ENCODE results near the gene SPOCK3. TPM values are rescaled to one million over a fixed set of nuclear protein-coding genes. Genes with fewer than 3 reads are reported as not detected.
"Not testable (repeated sequence)": the region's sequence is repeated elsewhere in the genome, so short reads cannot be mapped to it uniquely, and the experiment has no call there.

Gene SPOCK3
- total RNA-seq, 1 experiment from 2014 or later = not detected

- no peak for DNase-seq (ENCODE audit: low read depth)
Measured at GRCh38 chr4:166965562-166965961, 268.7 kb downstream of the SPOCK3 start.

- DNase-seq (ENCODE audit: low read depth) = no peak
Measured at GRCh38 chr4:166957451-166957850, 276.8 kb downstream of the SPOCK3 start.

- no peak for DNase-seq (ENCODE audit: low read depth)
Measured at GRCh38 chr4:166956484-166956883, 277.8 kb downstream of the SPOCK3 start.

- DNase-seq (ENCODE audit: low read depth) = no peak
Measured at GRCh38 chr4:166941629-166942028, 292.7 kb downstream of the SPOCK3 start.

- no peak for DNase-seq (ENCODE audit: low read depth)
Measured at GRCh38 chr4:166930464-166930863, 303.8 kb downstream of the SPOCK3 start.

- no peak for DNase-seq (ENCODE audit: low read depth)
Measured at GRCh38 chr4:166924424-166924823, 309.9 kb downstream of the SPOCK3 start.

GRCh38 chr4:166913926-166914325 is 320.4 kb downstream of the SPOCK3 start:
- no peak for DNase-seq (ENCODE audit: low read depth)

GRCh38 chr4:166903408-166903807 is 330.9 kb downstream of the SPOCK3 start:
- no peak for DNase-seq (ENCODE audit: low read depth)

- no peak for DNase-seq (ENCODE audit: low read depth)
Measured at GRCh38 chr4:166902941-166903340, 331.4 kb downstream of the SPOCK3 start.

GRCh38 chr4:166896254-166896653 is 338.0 kb downstream of the SPOCK3 start:
- no peak for DNase-seq (ENCODE audit: low read depth)

- DNase-seq (ENCODE audit: low read depth) = no peak
Measured at GRCh38 chr4:166895771-166896170, 338.5 kb downstream of the SPOCK3 start.

- no peak for DNase-seq (ENCODE audit: low read depth)
Measured at GRCh38 chr4:166887457-166887856, 346.8 kb downstream of the SPOCK3 start.

GRCh38 chr4:166886718-166887117 is 347.6 kb downstream of the SPOCK3 start:
- DNase-seq (ENCODE audit: low read depth) = no peak

- DNase-seq (ENCODE audit: low read depth) = no peak
Measured at GRCh38 chr4:166882221-166882620, 352.1 kb downstream of the SPOCK3 start.

- DNase-seq (ENCODE audit: low read depth) = no peak
Measured at GRCh38 chr4:166875821-166876220, 358.5 kb downstream of the SPOCK3 start.

GRCh38 chr4:166862032-166862431 is 372.3 kb downstream of the SPOCK3 start:
- no peak for DNase-seq (ENCODE audit: low read depth)

GRCh38 chr4:166850398-166850797 is 383.9 kb downstream of the SPOCK3 start:
- not testable (repeated sequence) for DNase-seq (ENCODE audit: low read depth)

- DNase-seq (ENCODE audit: low read depth) = no peak
Measured at GRCh38 chr4:166846939-166847338, 387.4 kb downstream of the SPOCK3 start.

GRCh38 chr4:166842795-166843261 is 391.5 kb downstream of the SPOCK3 start:
- no peak for DNase-seq (ENCODE audit: low read depth)

GRCh38 chr4:166839615-166840251 is 394.6 kb downstream of the SPOCK3 start:
- DNase-seq (ENCODE audit: low read depth) = no peak

GRCh38 chr4:166838975-166839614 is 395.2 kb downstream of the SPOCK3 start:
- DNase-seq (ENCODE audit: low read depth) = no peak

GRCh38 chr4:166836865-166837264 is 397.4 kb downstream of the SPOCK3 start:
- no peak for DNase-seq (ENCODE audit: low read depth)

GRCh38 chr4:166827629-166828028 is 406.7 kb downstream of the SPOCK3 start:
- DNase-seq (ENCODE audit: low read depth) = no peak
